DND-41 (cell line): ENCODE measurements around the gene POLRMT.

ENCODE experiments used
- ATAC-seq: fragments of 200-7000 bp; cut with Tn5 transposase; 3 replicates; pipeline ENCODE4 v1.9.1; 2021; ENCODE audit warnings: low read depth; ENCODE audit not compliant: insufficient read depth
- DNase-seq: peaks from one replicate; pipeline ENCODE4 v3.0.0-alpha.2; 2020
- H2AFZ ChIP-seq: 2 replicates; pipeline ENCODE4 v1.6.0; 2012; ENCODE audit warnings: low read depth, low read length
- H3K27ac ChIP-seq: 2 replicates; pipeline ENCODE4 v1.5.1; 2012; ENCODE audit warnings: low read length, inconsistent platforms
- H3K27me3 ChIP-seq: fragments of 200-600 bp; sonication (generic); 2 replicates; pipeline ENCODE4 v1.6.0; 2012; ENCODE audit warnings: low read length, mild to moderate bottlenecking, inconsistent platforms; ENCODE audit not compliant: insufficient read depth, poor library complexity
- H3K36me3 ChIP-seq: 2 replicates; pipeline ENCODE4 v1.5.1; 2012; ENCODE audit warnings: low read length, inconsistent platforms; ENCODE audit not compliant: insufficient read depth
- H3K4me1 ChIP-seq: 2 replicates; pipeline ENCODE4 v1.5.1; 2012; ENCODE audit warnings: mild to moderate bottlenecking, low read length; ENCODE audit not compliant: insufficient read depth
- H3K4me2 ChIP-seq: 2 replicates; pipeline ENCODE4 v1.6.0; 2012; ENCODE audit warnings: mild to moderate bottlenecking, moderate library complexity, low read length, inconsistent platforms; ENCODE audit not compliant: insufficient read depth
- H3K4me3 ChIP-seq, 2 experiments: fragments of 200-600 bp in 1 of 2; shearing (Covaris generic) in 1 of 2; 2 replicates each; pipeline ENCODE4 v1.5.1; 2012 to 2016; ENCODE audit warnings: inconsistent platforms in 2 of 2, low read length in 2 of 2, mild to moderate bottlenecking in 2 of 2, low read depth in 1 of 2, moderate library complexity in 1 of 2
- H3K79me2 ChIP-seq: 2 replicates; pipeline ENCODE4 v1.6.0; 2012; ENCODE audit warnings: low read length, inconsistent platforms; ENCODE audit not compliant: insufficient read depth
- H3K9ac ChIP-seq: 2 replicates; pipeline ENCODE4 v1.6.0; 2012; ENCODE audit warnings: low read depth, mild to moderate bottlenecking, inconsistent platforms, low read length, moderate library complexity
- H3K9me3 ChIP-seq: 2 replicates; pipeline ENCODE4 v1.5.1; 2012; ENCODE audit warnings: low read length, moderate library complexity, mild to moderate bottlenecking, inconsistent platforms; ENCODE audit not compliant: insufficient read depth, severe bottlenecking
- H4K20me1 ChIP-seq: 2 replicates; pipeline ENCODE4 v1.6.0; 2012; ENCODE audit warnings: low read length; ENCODE audit not compliant: insufficient read depth
- CTCF ChIP-seq: IDR thresholded peaks from 2 replicates; pipeline ENCODE4 v1.5.1; 2012; ENCODE audit warnings: borderline replicate concordance, low read length, moderate library complexity, mild to moderate bottlenecking; ENCODE audit not compliant: poor library complexity, severe bottlenecking; ENCODE audit errors: extremely low read depth
- EZH2 ChIP-seq: IDR thresholded peaks from 3 replicates; pipeline ENCODE4 v1.6.1; 2012; ENCODE audit warnings: borderline replicate concordance, low read depth, mild to moderate bottlenecking, moderate library complexity, low read length, inconsistent platforms; ENCODE audit not compliant: severe bottlenecking

The POLRMT gene

GRCh38 chr19:633068-633785, at the start of gene POLRMT:
TSS of gene POLRMT (minus strand) at chr19:633537. CDS start at chr19:633512, 25 bp downstream.
- peaks cover 54% of the 10 kb centered on the region for H3K79me2 ChIP-seq
- H3K4me3 ChIP-seq, result peak within 1 kb of the TSS; percentile 99 to 100
- no peaks in the 10 kb centered on the region for H3K9me3 ChIP-seq
- peak within 1 kb of the TSS; percentile 94 for H3K9ac ChIP-seq
- peaks cover 22% of the 10 kb centered on the region for H4K20me1 ChIP-seq
- peak within 1 kb of the TSS; percentile 98 for H2AFZ ChIP-seq
- peaks cover 29% of the 10 kb centered on the region for H3K36me3 ChIP-seq
- H3K4me2 ChIP-seq, result peak within 1 kb of the TSS; percentile 100
- TF ChIP-seq CTCF (no peak), EZH2 (no peak)
- DNase-seq, result peak; percentile 98
- peak; percentile 94 for ATAC-seq
- peak within 1 kb of the TSS; percentile 82 for H3K27ac ChIP-seq
- no peaks in the 10 kb centered on the region for H3K27me3 ChIP-seq
- H3K4me1 ChIP-seq, result peaks cover 38% of the 10 kb centered on the region

GRCh38 chr19:682678-683320, 49.5 kb upstream of the POLRMT start:
- Histone ChIP-seq H3K4me1 (peaks cover 19% of the 10 kb centered on the region), H3K9ac (no peak overlapping the region), H3K9me3 (no peaks in the 10 kb centered on the region), H3K36me3 (no peaks in the 10 kb centered on the region; the same call in 1 of the 2 replicates), H2AFZ (no peak overlapping the region), H3K79me2 (peaks cover 9% of the 10 kb centered on the region), H3K27me3 (no peaks in the 10 kb centered on the region), H3K4me3 (no peak overlapping the region), H4K20me1 (peaks cover 14% of the 10 kb centered on the region), H3K4me2 (no peak overlapping the region), H3K27ac (no peak overlapping the region)
- no peak for ATAC-seq
- DNase-seq, result no peak
- no peak for TF ChIP-seq CTCF
- TF ChIP-seq EZH2, result no peak

GRCh38 chr19:681029-682019, 48.0 kb upstream of the POLRMT start:
- Histone ChIP-seq H3K4me3 (peak overlapping the region in 1 of 2 experiments; percentile 70; a peak in 3 of 4 replicates), H3K9me3 (no peaks in the 10 kb centered on the region), H3K9ac (peak overlapping the region; percentile 54; the same call in 1 of the 2 replicates), H3K79me2 (peaks cover 9% of the 10 kb centered on the region), H3K4me2 (peak overlapping the region; percentile 92), H4K20me1 (peaks cover 18% of the 10 kb centered on the region), H3K36me3 (no peaks in the 10 kb centered on the region; the same call in 1 of the 2 replicates), H2AFZ (peak overlapping the region; percentile 99), H3K4me1 (peaks cover 19% of the 10 kb centered on the region), H3K27ac (peak overlapping the region; percentile 94), H3K27me3 (no peaks in the 10 kb centered on the region)
- no peak for DNase-seq
- TF ChIP-seq CTCF (no peak), EZH2 (no peak)
- ATAC-seq, result peak; percentile 71
